Psoas muscle (tissue), 8 donors: ENCODE data around the gene FNTB. TPM values are rescaled to one million over a fixed set of nuclear protein-coding genes. Genes with fewer than 3 reads are reported as not detected.

Experiments used
- ATAC-seq, 4 donors: fragments of 200-7000 bp; cut with Tn5 transposase; one replicate each; pipeline ENCODE4 v1.9.1; 2020; ENCODE audit warnings: moderate library complexity in 3 of 4, mild to moderate bottlenecking in 2 of 4
- DNase-seq, 2 donors: peaks; one replicate each; pipeline ENCODE4 v3.0.0-alpha.2; 2020
- H3K27ac ChIP-seq: fragments of 200-600 bp; one replicate; pipeline ENCODE4 v1.8.0; 2022
- H3K27me3 ChIP-seq, 3 donors: fragments of 200-600 bp in 1 of 3; one replicate each; pipeline versions ENCODE4 v1.6.1 to v1.8.0; 2013 to 2022; ENCODE audit warnings: low read length in 2 of 3, mild to moderate bottlenecking in 2 of 3, moderate library complexity in 1 of 3; ENCODE audit not compliant: insufficient read depth in 3 of 3
- H3K36me3 ChIP-seq, 2 donors: fragments of 200-600 bp in 1 of 2; one replicate each; pipeline versions ENCODE4 v1.6.1 to v1.8.0; 2013 to 2022; ENCODE audit warnings: low read depth in 1 of 2, mild to moderate bottlenecking in 1 of 2, moderate library complexity in 1 of 2; ENCODE audit not compliant: insufficient read depth in 1 of 2
- H3K4me1 ChIP-seq: fragments of 200-600 bp; one replicate; pipeline ENCODE4 v1.8.0; 2022
- H3K4me3 ChIP-seq: fragments of 200-600 bp; one replicate; pipeline ENCODE4 v1.8.0; 2022; ENCODE audit warnings: mild to moderate bottlenecking
- H3K9me3 ChIP-seq: fragments of 200-600 bp; one replicate; pipeline ENCODE4 v1.8.0; 2022
- CTCF ChIP-seq: fragments of 200-600 bp; IDR thresholded peaks from one replicate; pipeline ENCODE4 v1.8.0; 2022; ENCODE audit warnings: antibody characterized with exemption
- WGBS, 3 donors: extraction: QIAGEN DNeasy Blood & Tissue Kit; methylation state at CpG; one replicate each; pipeline versions ENCODE4 v1.1.6 to v1.1.7; 2013; 5-methylcytosine and 5-hydroxymethylcytosine counted together
- intact Hi-C, 2 donors: fragments of 100-400 bp; cut with DNase I; formaldehyde crosslinking; loops; one replicate each; pipeline versions ENCODE4 v1.11.0 to v1.14.2; 2022
- polyA plus RNA-seq, 3 donors: library from polyadenylated mRNA; stranded (reverse); fragments of 200-250 nt; gene quantifications; one replicate each; pipeline ENCODE4 v1.2.3, GENCODE V29; 2013
- total RNA-seq, 4 donors: library from RNA; stranded (reverse); fragmentation: NEBNext Ultra II Directional in 2 of 4; extraction: Animal tissue kit (Norgen Biotek cat#: 25700) in 2 of 4; gene quantifications; one replicate each; pipeline versions ENCODE4 v1.2.1 to v1.2.4, GENCODE V29; 2021 to 2023
- donor health status: healthy with polysubstance abuse.
- donor health status: DM: no; HTN: no; CAD: no; lungs with moderate emphysema.
- donor health status: Bipolar disorder and iron deficiency.
- donor health status: healthy.
- donor health status: DM: yes; HTN: yes; CAD: no.
- donor health status: DM: no; HTN: no; CAD: no.
- donor health status: DM: no; HTN: no; CAD: no.
- donor health status: DM: yes; HTN: yes; CAD: no.

The FNTB gene
- total and polyA plus RNA-seq, 7 donors = 10.2 to 28.8 (median 19.4) TPM

- Histone ChIP-seq H3K4me3 (peak overlapping the region; percentile 40), H3K27ac (peak overlapping the region; percentile 70), H3K27me3 (no peaks in the 10 kb centered on the region), H3K9me3 (no peaks in the 10 kb centered on the region), H3K4me1 (peaks cover 8% of the 10 kb centered on the region), H3K36me3 (peaks cover 0 to 33% of the 10 kb centered on the region in 2 donors)
- intact Hi-C loops = no loop called here
- ATAC-seq (peak; percentile 93 to 96 (median 94)), DNase-seq (peak; percentile 52 to 90)
- TF ChIP-seq CTCF = no peak
- 31 to 65% (median 45%) methylated on average over 11 of the region's 11 CpGs for WGBS, 3 donors
Observed at GRCh38 chr14:65032319-65032718, 45.6 kb downstream of the FNTB start.

GRCh38 chr14:65033181-65033580 lies 46.5 kb downstream of the FNTB start:
- intact Hi-C loops = no loop called here
- TF ChIP-seq CTCF = no peak
- Histone ChIP-seq H3K4me3 (no peak overlapping the region), H3K27ac (no peak overlapping the region), H3K4me1 (peaks cover 8% of the 10 kb centered on the region), H3K9me3 (no peaks in the 10 kb centered on the region), H3K36me3 (peaks cover 0 to 24% of the 10 kb centered on the region in 2 donors), H3K27me3 (no peaks in the 10 kb centered on the region)
- ATAC-seq (no peak), DNase-seq (no peak)
- 83 to 94% (median 91%) methylated on average over 3 of the region's 3 CpGs for WGBS, 3 donors

- Histone ChIP-seq H3K27me3 (no peaks in the 10 kb centered on the region), H3K36me3 (peaks cover 0 to 16% of the 10 kb centered on the region in 2 donors), H3K9me3 (no peaks in the 10 kb centered on the region), H3K27ac (no peak overlapping the region), H3K4me3 (no peak overlapping the region), H3K4me1 (peaks cover 8% of the 10 kb centered on the region)
- no peak for TF ChIP-seq CTCF
- DNase-seq (no peak), ATAC-seq (no peak)
- intact Hi-C loops = no loop called here
- 86 to 93% (median 92%) methylated on average over 4 of the region's 4 CpGs for WGBS, 3 donors
Observed at GRCh38 chr14:65034021-65034420, 47.3 kb downstream of the FNTB start.

- H3K4me1 ChIP-seq = peaks cover 8% of the 10 kb centered on the region
- intact Hi-C loops = no loop called here
- no peaks in the 10 kb centered on the region for H3K9me3 ChIP-seq
- no peak overlapping the region for H3K4me3 ChIP-seq
- ATAC-seq (no peak), DNase-seq (peak in 1 of 2 donors; percentile 70)
- H3K27ac ChIP-seq = no peak overlapping the region
- no peaks in the 10 kb centered on the region for H3K27me3 ChIP-seq
- H3K36me3 ChIP-seq = peaks cover 0 to 17% of the 10 kb centered on the region in 2 donors
- 37 to 44% (median 42%) methylated on average over 4 of the region's 4 CpGs for WGBS, 3 donors
- no peak for TF ChIP-seq CTCF
Observed at GRCh38 chr14:65035049-65035448, 48.4 kb downstream of the FNTB start.

- Histone ChIP-seq H3K36me3 (peaks cover 2 to 38% of the 10 kb centered on the region in 2 donors), H3K4me1 (peaks cover 8% of the 10 kb centered on the region), H3K4me3 (no peak overlapping the region), H3K9me3 (no peaks in the 10 kb centered on the region), H3K27ac (no peak overlapping the region), H3K27me3 (no peaks in the 10 kb centered on the region)
- TF ChIP-seq CTCF = no peak
- intact Hi-C loops = no loop called here
- DNase-seq (no peak), ATAC-seq (no peak)
- WGBS, 3 donors = 92 to 97% (median 96%) methylated on average over 2 of the region's 2 CpGs
Observed at GRCh38 chr14:65038966-65039365, 52.3 kb downstream of the FNTB start.
